Esophagus squamous epithelium (tissue), 5 donors: ENCODE data around the gene EHMT1. TPM values are rescaled to one million over a fixed set of nuclear protein-coding genes. Genes with fewer than 3 reads are reported as not detected.

ENCODE experiments used
- DNase-seq: peaks from one replicate; lab custom pipeline; 2025; lab: John Stamatoyannopoulos, UW
- H3K27ac ChIP-seq, 4 donors: fragments of 200-600 bp; sonication (generic); one replicate each; pipeline ENCODE4 v1.5.1; 2016 to 2019; ENCODE audit warnings: mild to moderate bottlenecking in 1 of 4
- H3K27me3 ChIP-seq, 4 donors: fragments of 200-600 bp; sonication (generic); 1 replicate in 3 of 4; 2 replicates in 1 of 4; pipeline versions ENCODE4 v1.5.1 to v1.6.0; 2017 to 2021; ENCODE audit warnings: antibody characterized with exemption in 1 of 4
- H3K36me3 ChIP-seq, 3 donors: fragments of 200-600 bp; sonication (generic); one replicate each; pipeline ENCODE4 v1.5.1; 2016 to 2019
- H3K4me1 ChIP-seq, 3 donors: fragments of 200-600 bp; sonication (generic); one replicate each; pipeline ENCODE4 v1.5.1; 2017 to 2019
- H3K4me3 ChIP-seq, 4 donors: fragments of 200-600 bp; sonication (generic); 1 replicate in 3 of 4; 2 replicates in 1 of 4; pipeline ENCODE4 v1.5.1; 2016 to 2019; ENCODE audit warnings: mild to moderate bottlenecking in 2 of 4, moderate library complexity in 1 of 4
- H3K9me3 ChIP-seq, 3 donors: fragments of 200-600 bp; sonication (generic); one replicate each; pipeline ENCODE4 v1.5.1; 2016 to 2019
- POLR2A ChIP-seq, 4 donors: fragments of 450-650 bp; IDR thresholded peaks; one replicate each; pipeline ENCODE4 v1.6.1; 2017; ENCODE audit warnings: antibody characterized with exemption in 4 of 4, mild to moderate bottlenecking in 4 of 4, moderate library complexity in 3 of 4
- WGBS, 2 donors: methylation state at CpG; one replicate each; pipeline ENCODE4 v1.1.5; 2018; 5-methylcytosine and 5-hydroxymethylcytosine counted together
- intact Hi-C: fragments of 100-400 bp; cut with DNase I; formaldehyde crosslinking; loops from one replicate; pipeline ENCODE4 v1.15.0; 2022
- total RNA-seq, 4 donors: library from RNA; depleted of rRNA; stranded (reverse); fragments of >200 nt; gene quantifications; one replicate each; pipeline ENCODE4 v1.1.0, GENCODE V29; 2016
- TF ChIP-seq, protein P1 (sequence below), 6 experiments: fragments of 450-650 bp in 4 of 6; fragments of 200-600 bp in 2 of 6; sonication (generic) in 2 of 6; IDR thresholded peaks; one replicate each; pipeline ENCODE4 v1.5.1; 2016 to 2019; ENCODE audit warnings: antibody characterized with exemption in 6 of 6, mild to moderate bottlenecking in 4 of 6, moderate library complexity in 4 of 6
- donor health status: DM: yes; HTN: yes; CAD: no.

EHMT1 gene
- total RNA-seq, 4 donors from 2014 or later = 42.8 to 87.0 (median 65.0) TPM

DNA sequence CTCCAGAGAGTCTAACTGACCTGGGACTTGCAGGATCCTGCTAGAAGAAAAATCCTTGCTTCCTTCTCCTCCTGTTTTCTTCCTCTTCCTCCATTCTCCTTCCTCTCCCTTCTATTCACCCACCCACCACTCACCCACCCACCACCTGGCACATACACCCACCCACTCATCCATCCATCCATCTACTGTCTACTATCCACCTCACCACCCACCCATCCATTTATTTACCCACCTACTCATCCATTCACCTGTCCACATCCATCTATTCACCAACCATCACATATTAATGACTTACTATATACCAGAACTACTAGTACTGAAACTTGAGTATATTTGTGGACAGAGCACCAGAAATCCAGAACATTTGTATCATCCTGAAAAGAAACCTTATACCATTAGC, 49.4 kb downstream of the EHMT1 start:
- Histone ChIP-seq H3K27me3 (no peaks in the 10 kb centered on the region), H3K9me3 (no peaks in the 10 kb centered on the region), H3K4me3 (no peak overlapping the region), H3K36me3 (peaks cover 0 to 19% (median 10%) of the 10 kb centered on the region in 3 donors), H3K4me1 (peaks cover 4 to 41% (median 13%) of the 10 kb centered on the region in 3 donors), H3K27ac (no peak overlapping the region)
- no peak for DNase-seq
- no peak for TF ChIP-seq POLR2A (IDR thresholded peaks at IDR 0.05)
- TF ChIP-seq, protein P1, sequence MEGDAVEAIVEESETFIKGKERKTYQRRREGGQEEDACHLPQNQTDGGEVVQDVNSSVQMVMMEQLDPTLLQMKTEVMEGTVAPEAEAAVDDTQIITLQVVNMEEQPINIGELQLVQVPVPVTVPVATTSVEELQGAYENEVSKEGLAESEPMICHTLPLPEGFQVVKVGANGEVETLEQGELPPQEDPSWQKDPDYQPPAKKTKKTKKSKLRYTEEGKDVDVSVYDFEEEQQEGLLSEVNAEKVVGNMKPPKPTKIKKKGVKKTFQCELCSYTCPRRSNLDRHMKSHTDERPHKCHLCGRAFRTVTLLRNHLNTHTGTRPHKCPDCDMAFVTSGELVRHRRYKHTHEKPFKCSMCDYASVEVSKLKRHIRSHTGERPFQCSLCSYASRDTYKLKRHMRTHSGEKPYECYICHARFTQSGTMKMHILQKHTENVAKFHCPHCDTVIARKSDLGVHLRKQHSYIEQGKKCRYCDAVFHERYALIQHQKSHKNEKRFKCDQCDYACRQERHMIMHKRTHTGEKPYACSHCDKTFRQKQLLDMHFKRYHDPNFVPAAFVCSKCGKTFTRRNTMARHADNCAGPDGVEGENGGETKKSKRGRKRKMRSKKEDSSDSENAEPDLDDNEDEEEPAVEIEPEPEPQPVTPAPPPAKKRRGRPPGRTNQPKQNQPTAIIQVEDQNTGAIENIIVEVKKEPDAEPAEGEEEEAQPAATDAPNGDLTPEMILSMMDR (IDR thresholded peaks at IDR 0.05) = no peak
- intact Hi-C loops = no loop called here

DNA sequence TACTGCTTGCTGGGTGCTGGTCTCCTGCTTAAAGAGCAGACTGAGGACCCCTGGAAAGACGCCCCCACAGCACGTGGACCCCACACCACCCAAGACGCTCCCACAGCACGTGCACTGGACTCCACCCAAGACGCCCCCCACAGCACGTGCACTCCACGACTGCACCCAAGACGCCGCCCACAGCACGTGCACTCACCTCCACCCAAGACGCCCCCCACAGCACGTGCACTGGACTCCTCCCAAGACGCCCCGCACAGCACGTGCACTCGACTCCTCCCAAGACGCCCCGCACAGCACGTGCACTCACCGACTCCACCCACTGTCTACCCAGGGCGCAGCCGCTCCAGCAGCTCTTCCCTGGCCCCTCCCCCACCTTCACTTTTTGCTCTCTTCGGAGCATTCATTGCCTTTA, 50.5 kb downstream of the EHMT1 start:
- TF ChIP-seq, protein P1 (IDR thresholded peaks at IDR 0.05) = no peak
- WGBS, 2 donors = 88% methylated on average over 18 to 21 of the region's 23 CpGs

DNA sequence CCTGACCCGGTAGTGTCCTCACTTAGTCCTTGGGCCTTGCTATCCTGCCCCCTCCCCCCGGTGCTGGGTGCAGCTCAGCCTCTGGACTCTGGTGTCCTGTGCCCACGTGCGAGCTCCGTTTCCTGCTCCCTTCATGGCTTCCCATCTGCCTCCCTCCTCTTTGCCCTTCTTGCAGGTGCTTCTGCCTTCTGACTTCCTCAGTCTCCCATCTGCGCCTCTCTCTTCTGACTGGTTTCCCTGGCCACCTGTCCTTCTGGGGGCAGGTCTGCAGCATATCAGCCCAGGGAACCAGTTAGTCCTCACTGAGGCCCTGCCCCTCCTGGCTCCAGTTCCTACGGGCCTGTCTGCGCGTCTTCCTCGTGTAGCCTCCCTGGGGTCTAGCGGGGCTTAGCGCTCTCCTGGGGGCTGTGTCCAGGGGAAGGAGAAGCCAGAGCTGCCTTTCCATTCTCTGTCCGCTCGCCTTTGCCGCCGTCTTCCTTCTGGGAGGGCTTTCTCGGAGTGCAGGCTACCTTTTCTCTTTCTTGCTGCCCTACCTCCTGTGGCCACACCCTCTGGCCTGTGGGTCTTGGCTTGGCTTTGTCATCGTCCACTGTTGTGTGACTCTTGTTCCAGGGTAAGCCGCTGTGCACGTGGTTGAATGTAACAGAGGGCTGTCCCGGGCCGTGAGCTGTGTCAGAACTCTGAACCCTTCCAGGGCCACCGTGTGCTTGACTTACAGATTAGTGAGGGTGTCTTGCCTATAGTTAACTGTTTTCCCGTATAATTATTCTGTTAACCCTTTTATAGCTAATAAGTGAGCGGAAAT, 51.8 kb downstream of the EHMT1 start:
- no peak for DNase-seq
- no peak overlapping the region for H3K4me3 ChIP-seq
- H3K9me3 ChIP-seq = no peaks in the 10 kb centered on the region
- no peaks in the 10 kb centered on the region for H3K27me3 ChIP-seq
- WGBS, 2 donors = 55 to 63% methylated on average over 22 to 24 of the region's 25 CpGs
- no peak overlapping the region for H3K27ac ChIP-seq
- H3K4me1 ChIP-seq = peaks cover 13 to 60% (median 15%) of the 10 kb centered on the region in 3 donors
- H3K36me3 ChIP-seq = peaks cover 0 to 15% (median 5%) of the 10 kb centered on the region in 3 donors
- intact Hi-C loops = no loop called here
- TF ChIP-seq, protein P1 (IDR thresholded peaks at IDR 0.05) = no peak
- no peak for TF ChIP-seq POLR2A (IDR thresholded peaks at IDR 0.05)

More for the DNA sequence above, 50.5 kb downstream of the EHMT1 start:
- no peaks in the 10 kb centered on the region for H3K9me3 ChIP-seq
- no peaks in the 10 kb centered on the region for H3K27me3 ChIP-seq
- DNase-seq = no peak
- intact Hi-C loops = no loop called here
- no peak overlapping the region for H3K27ac ChIP-seq
- H3K36me3 ChIP-seq = peaks cover 0 to 19% (median 10%) of the 10 kb centered on the region in 3 donors
- no peak overlapping the region for H3K4me3 ChIP-seq
- H3K4me1 ChIP-seq = peaks cover 13 to 52% (median 14%) of the 10 kb centered on the region in 3 donors

DNA sequence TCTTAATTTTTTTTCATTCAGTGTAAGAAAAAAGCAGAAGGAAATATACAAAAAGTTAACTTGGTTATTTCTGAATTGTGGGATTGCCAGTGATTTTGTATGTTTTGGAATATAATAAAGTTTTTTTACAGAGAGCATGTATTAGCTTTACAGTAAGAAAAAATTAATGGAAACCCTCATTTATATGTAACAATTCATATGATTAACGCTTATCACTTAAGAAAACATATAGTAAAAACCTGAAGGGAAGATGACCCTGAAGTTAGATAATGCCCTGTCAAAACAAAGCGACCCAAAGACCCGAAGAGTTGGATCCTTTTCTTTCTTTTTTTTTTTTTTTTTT, 52.4 kb downstream of the EHMT1 start:
- intact Hi-C loops = no loop called here
- DNase-seq = no peak
- H3K27ac ChIP-seq = no peak overlapping the region
- H3K4me1 ChIP-seq = peaks cover 13 to 56% (median 15%) of the 10 kb centered on the region in 3 donors
- H3K36me3 ChIP-seq = peaks cover 0 to 12% (median 0%) of the 10 kb centered on the region in 3 donors
- H3K9me3 ChIP-seq = no peaks in the 10 kb centered on the region
- H3K27me3 ChIP-seq = no peaks in the 10 kb centered on the region
- 81 to 82% methylated on average over 3 of the region's 3 CpGs for WGBS, 2 donors
- no peak overlapping the region for H3K4me3 ChIP-seq
- TF ChIP-seq, protein P1 (IDR thresholded peaks at IDR 0.05) = no peak
- no peak for TF ChIP-seq POLR2A (IDR thresholded peaks at IDR 0.05)

DNA sequence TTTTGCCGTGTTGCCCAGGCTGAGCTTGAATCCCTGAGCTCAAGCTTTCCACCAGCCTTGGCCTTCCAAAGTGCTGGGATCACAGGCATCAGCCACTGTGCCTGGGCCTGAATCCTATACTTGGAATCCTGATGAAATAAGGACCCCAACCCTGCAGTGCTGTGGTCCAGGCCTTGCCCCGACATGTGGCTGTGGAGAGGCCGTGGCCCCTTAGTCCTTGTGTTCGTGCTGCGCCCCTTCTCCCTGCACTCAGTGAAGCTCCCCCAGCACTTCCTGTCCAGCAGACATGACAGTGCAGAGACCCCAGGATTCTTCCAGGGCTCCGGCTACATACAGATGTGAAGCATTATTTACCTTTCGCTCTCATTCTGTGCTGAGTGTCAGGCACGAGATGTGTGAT, 52.9 kb downstream of the EHMT1 start:
- H3K36me3 ChIP-seq = peaks cover 0 to 12% (median 0%) of the 10 kb centered on the region in 3 donors
- 90 to 94% methylated on average over 4 to 8 of the region's 8 CpGs for WGBS, 2 donors
- no peak overlapping the region for H3K27ac ChIP-seq
- intact Hi-C loops = no loop called here
- H3K27me3 ChIP-seq = no peaks in the 10 kb centered on the region
- H3K4me1 ChIP-seq = peaks cover 11 to 50% (median 13%) of the 10 kb centered on the region in 3 donors
- no peaks in the 10 kb centered on the region for H3K9me3 ChIP-seq
- TF ChIP-seq POLR2A (IDR thresholded peaks at IDR 0.05) = no peak
- TF ChIP-seq, protein P1 (IDR thresholded peaks at IDR 0.05) = no peak
- no peak overlapping the region for H3K4me3 ChIP-seq
- no peak for DNase-seq
